HG02642 (cell line): Measurements from ENCODE around the gene GHR.

Experiments used
- ATAC-seq: cut with Tn5 transposase; IDR thresholded peaks from one replicate; pipeline ENCODE4 v1.9.1; 2021; ENCODE audit warnings: mild to moderate bottlenecking; ENCODE audit not compliant: unreplicated experiment, poor library complexity

The GHR gene

GRCh38 chr5:42593591-42593990 lies 170.4 kb downstream of the GHR start:
- ATAC-seq, result no peak

- no peak for ATAC-seq
Observed at GRCh38 chr5:42595597-42595996, 172.4 kb downstream of the GHR start.

- ATAC-seq, result no peak
Observed at GRCh38 chr5:42596817-42597216, 173.6 kb downstream of the GHR start.

GRCh38 chr5:42597318-42597937 lies 174.2 kb downstream of the GHR start:
- ATAC-seq, result no peak

GRCh38 chr5:42598311-42598710 lies 175.1 kb downstream of the GHR start:
- no peak for ATAC-seq

GRCh38 chr5:42599106-42599505 lies 175.9 kb downstream of the GHR start:
- no peak for ATAC-seq

GRCh38 chr5:42600441-42600840 lies 177.2 kb downstream of the GHR start:
- ATAC-seq, result no peak

GRCh38 chr5:42604171-42604711 lies 181.0 kb downstream of the GHR start:
- no peak for ATAC-seq

- ATAC-seq, result no peak
Observed at GRCh38 chr5:42605490-42605889, 182.3 kb downstream of the GHR start.

GRCh38 chr5:42606464-42606869 lies 183.2 kb downstream of the GHR start:
- ATAC-seq, result no peak

GRCh38 chr5:42611437-42611836 lies 188.2 kb downstream of the GHR start:
- no peak for ATAC-seq

GRCh38 chr5:42612750-42613366 lies 189.6 kb downstream of the GHR start:
- no peak for ATAC-seq

GRCh38 chr5:42614509-42614908 lies 191.3 kb downstream of the GHR start:
- no peak for ATAC-seq

GRCh38 chr5:42620579-42621216 lies 197.5 kb downstream of the GHR start:
- ATAC-seq, result no peak

- no peak for ATAC-seq
Observed at GRCh38 chr5:42621242-42621641, 198.0 kb downstream of the GHR start.

GRCh38 chr5:42621662-42622061 lies 198.4 kb downstream of the GHR start:
- ATAC-seq, result no peak

GRCh38 chr5:42624912-42625311 lies 201.7 kb downstream of the GHR start:
- no peak for ATAC-seq

- no peak for ATAC-seq
Observed at GRCh38 chr5:42626462-42626861, 203.2 kb downstream of the GHR start.

- no peak for ATAC-seq
Observed at GRCh38 chr5:42628821-42629220, 205.6 kb downstream of the GHR start.

- ATAC-seq, result no peak
Observed at GRCh38 chr5:42629284-42629683, 206.0 kb downstream of the GHR start.

GRCh38 chr5:42631241-42631640 lies 208.0 kb downstream of the GHR start:
- ATAC-seq, result no peak
